Ishikawa (cell line): ENCODE results near the gene HMGCR.

Source experiments
- CEBPB ChIP-seq: IDR thresholded peaks from 2 replicates; pipeline ENCODE4 v1.6.1; 2012
- CREB1 ChIP-seq: IDR thresholded peaks from 2 replicates; pipeline ENCODE4 v1.6.1; 2012; ENCODE audit warnings: low read depth
- EGR1 ChIP-seq: IDR thresholded peaks from 2 replicates; pipeline ENCODE4 v1.6.1; 2012
- EP300 ChIP-seq: IDR thresholded peaks from 2 replicates; pipeline ENCODE4 v1.6.1; 2012; ENCODE audit warnings: borderline replicate concordance
- FOXM1 ChIP-seq: IDR thresholded peaks from 2 replicates; pipeline ENCODE4 v1.6.1; 2012; ENCODE audit warnings: low read depth, borderline replicate concordance
- NFIC ChIP-seq: IDR thresholded peaks from 2 replicates; pipeline ENCODE4 v1.6.1; 2012
- RAD21 ChIP-seq: IDR thresholded peaks from 2 replicates; pipeline ENCODE4 v1.6.1; 2012; ENCODE audit warnings: low read depth
- TAF1 ChIP-seq: IDR thresholded peaks from 2 replicates; pipeline ENCODE4 v1.6.1; 2012; ENCODE audit warnings: low read depth, mild to moderate bottlenecking
- TCF12 ChIP-seq: IDR thresholded peaks from 2 replicates; pipeline ENCODE4 v1.6.1; 2012; ENCODE audit warnings: low read depth
- TEAD4 ChIP-seq: IDR thresholded peaks from 2 replicates; pipeline ENCODE4 v1.6.1; 2012
- YY1 ChIP-seq: IDR thresholded peaks from 2 replicates; pipeline ENCODE4 v1.6.1; 2012; ENCODE audit warnings: low read depth
- ZBTB7A ChIP-seq: IDR thresholded peaks from 2 replicates; pipeline ENCODE4 v1.6.1; 2012; ENCODE audit warnings: low read depth
- TF ChIP-seq, protein P1 (sequence below): IDR thresholded peaks from 2 replicates; pipeline ENCODE4 v1.6.1; 2012
- TF ChIP-seq, protein P2 (sequence below): IDR thresholded peaks from 2 replicates; pipeline ENCODE4 v1.6.1; 2012
- TF ChIP-seq, protein P3 (sequence below): IDR thresholded peaks from 2 replicates; pipeline ENCODE4 v1.6.1; 2012; ENCODE audit warnings: low read depth, mild to moderate bottlenecking

The HMGCR gene

DNA sequence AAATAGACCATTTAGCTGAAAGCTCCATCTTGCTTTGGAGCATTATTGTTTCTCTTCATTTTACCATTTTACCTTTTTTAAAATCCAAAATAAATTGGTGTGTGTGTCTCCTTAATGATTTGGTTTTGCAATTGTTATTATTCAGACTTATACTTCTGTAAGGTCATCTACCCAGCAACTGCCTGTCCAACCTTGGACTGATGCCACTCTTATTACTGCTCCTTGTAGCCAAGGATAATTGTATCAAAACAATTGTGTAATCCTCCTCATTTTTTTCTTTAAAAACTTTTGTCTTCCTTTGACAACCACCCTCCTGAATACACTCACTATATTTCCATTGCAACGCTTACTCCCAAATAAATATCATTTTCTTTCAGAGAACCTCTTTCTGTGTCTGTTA lies 30.3 kb upstream of the HMGCR start:
- no peak for TF ChIP-seq RAD21
- TF ChIP-seq, protein P1, sequence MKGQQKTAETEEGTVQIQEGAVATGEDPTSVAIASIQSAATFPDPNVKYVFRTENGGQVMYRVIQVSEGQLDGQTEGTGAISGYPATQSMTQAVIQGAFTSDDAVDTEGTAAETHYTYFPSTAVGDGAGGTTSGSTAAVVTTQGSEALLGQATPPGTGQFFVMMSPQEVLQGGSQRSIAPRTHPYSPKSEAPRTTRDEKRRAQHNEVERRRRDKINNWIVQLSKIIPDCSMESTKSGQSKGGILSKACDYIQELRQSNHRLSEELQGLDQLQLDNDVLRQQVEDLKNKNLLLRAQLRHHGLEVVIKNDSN: no peak
- no peak for TF ChIP-seq EP300
- no peak for TF ChIP-seq CREB1
- TF ChIP-seq TEAD4: no peak
- TF ChIP-seq, protein P2, sequence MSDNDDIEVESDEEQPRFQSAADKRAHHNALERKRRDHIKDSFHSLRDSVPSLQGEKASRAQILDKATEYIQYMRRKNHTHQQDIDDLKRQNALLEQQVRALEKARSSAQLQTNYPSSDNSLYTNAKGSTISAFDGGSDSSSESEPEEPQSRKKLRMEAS: no peak
- no peak for TF ChIP-seq YY1
- TF ChIP-seq, protein P3, sequence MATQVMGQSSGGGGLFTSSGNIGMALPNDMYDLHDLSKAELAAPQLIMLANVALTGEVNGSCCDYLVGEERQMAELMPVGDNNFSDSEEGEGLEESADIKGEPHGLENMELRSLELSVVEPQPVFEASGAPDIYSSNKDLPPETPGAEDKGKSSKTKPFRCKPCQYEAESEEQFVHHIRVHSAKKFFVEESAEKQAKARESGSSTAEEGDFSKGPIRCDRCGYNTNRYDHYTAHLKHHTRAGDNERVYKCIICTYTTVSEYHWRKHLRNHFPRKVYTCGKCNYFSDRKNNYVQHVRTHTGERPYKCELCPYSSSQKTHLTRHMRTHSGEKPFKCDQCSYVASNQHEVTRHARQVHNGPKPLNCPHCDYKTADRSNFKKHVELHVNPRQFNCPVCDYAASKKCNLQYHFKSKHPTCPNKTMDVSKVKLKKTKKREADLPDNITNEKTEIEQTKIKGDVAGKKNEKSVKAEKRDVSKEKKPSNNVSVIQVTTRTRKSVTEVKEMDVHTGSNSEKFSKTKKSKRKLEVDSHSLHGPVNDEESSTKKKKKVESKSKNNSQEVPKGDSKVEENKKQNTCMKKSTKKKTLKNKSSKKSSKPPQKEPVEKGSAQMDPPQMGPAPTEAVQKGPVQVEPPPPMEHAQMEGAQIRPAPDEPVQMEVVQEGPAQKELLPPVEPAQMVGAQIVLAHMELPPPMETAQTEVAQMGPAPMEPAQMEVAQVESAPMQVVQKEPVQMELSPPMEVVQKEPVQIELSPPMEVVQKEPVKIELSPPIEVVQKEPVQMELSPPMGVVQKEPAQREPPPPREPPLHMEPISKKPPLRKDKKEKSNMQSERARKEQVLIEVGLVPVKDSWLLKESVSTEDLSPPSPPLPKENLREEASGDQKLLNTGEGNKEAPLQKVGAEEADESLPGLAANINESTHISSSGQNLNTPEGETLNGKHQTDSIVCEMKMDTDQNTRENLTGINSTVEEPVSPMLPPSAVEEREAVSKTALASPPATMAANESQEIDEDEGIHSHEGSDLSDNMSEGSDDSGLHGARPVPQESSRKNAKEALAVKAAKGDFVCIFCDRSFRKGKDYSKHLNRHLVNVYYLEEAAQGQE: no peak
- TF ChIP-seq ZBTB7A: no peak
- no peak for TF ChIP-seq NFIC
- TF ChIP-seq TAF1: no peak
- no peak for TF ChIP-seq CEBPB
- TF ChIP-seq EGR1: no peak
- no peak for TF ChIP-seq FOXM1
- TF ChIP-seq TCF12: no peak

DNA sequence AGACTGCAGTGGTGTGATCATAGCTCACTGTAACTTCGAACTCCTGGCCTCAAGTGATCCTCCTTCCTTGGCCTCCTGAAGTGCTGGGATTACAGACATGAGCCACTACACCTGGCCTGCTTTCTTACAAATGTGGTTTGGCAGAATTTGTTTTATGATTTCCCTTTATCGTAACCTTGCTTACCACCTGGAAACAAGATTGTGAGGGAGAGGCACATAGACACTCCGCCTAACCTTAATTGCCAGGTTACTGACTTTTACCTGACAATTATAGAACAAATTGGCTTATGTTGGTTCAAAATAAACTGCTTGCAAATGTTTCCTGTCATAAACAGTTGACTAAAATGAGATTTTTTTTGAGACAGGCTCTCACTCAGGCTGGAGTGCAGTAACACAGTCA lies 26.8 kb upstream of the HMGCR start:
- TF ChIP-seq, protein P3: no peak
- TF ChIP-seq EGR1 (no peak), YY1 (no peak), ZBTB7A (no peak), TCF12 (no peak), CREB1 (no peak), RAD21 (no peak), CEBPB (no peak), TAF1 (no peak), EP300 (no peak), NFIC (no peak)
- TF ChIP-seq, protein P2: no peak
- TF ChIP-seq, protein P1: no peak

DNA sequence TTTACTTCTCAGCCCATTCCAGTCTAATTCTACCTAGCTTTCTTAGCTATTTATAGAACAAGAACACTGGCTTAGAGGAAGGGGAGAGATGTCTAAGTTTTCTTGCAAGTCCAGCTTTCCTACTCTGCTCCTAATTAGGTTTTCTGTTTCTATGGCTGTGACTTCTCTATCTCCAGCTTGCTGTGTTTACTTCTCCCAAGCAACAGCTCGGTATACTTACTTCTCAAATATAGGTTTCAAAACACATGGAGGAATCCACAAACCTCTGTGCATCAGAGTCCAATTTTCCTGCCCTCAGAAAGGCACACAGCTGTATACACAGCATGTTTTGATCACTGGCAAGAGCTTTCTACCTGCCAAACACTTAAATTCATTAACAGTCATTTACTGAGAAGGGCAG lies 17.4 kb upstream of the HMGCR start:
- TF ChIP-seq RAD21 (no peak), TCF12 (no peak), CREB1 (no peak), NFIC (no peak), TAF1 (no peak), EP300 (no peak), FOXM1 (no peak), ZBTB7A (no peak), EGR1 (no peak), CEBPB (no peak), YY1 (no peak), TEAD4 (no peak)
- TF ChIP-seq, protein P1: no peak
- TF ChIP-seq, protein P2: no peak
- TF ChIP-seq, protein P3: no peak

DNA sequence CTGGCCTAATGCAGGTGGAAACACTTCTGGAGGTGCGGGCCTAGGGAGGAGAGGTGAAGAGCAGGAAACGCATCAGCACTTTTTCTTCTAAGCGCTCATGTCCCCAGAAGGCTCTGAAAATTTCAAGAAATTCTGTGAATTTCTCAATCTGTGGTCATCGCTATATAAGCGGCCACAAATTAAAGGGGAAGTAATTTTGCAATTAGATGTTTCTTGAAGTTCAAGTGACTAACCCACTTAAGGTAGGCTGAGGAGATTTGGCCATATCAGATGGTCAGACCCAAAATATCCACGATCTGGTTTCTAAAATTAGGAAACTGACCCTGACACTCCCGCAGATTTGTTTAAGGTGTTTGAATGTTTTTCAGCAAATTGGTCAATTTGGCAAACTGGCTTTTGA lies 16.6 kb upstream of the HMGCR start:
- TF ChIP-seq EP300 (no peak), RAD21 (no peak), ZBTB7A (no peak), NFIC (no peak), TCF12 (no peak), TAF1 (no peak), EGR1 (no peak), YY1 (no peak), CEBPB (no peak), TEAD4 (no peak), CREB1 (no peak), FOXM1 (no peak)
- TF ChIP-seq, protein P3: no peak
- TF ChIP-seq, protein P2: no peak
- TF ChIP-seq, protein P1: no peak
